Breast epithelium (tissue), 4 donors: ENCODE data around the gene RCOR2. TPM values are rescaled to one million over a fixed set of nuclear protein-coding genes. Genes with fewer than 3 reads are reported as not detected.

ENCODE experiments used
- DNase-seq, 2 donors: peaks; one replicate each; pipeline ENCODE4 v3.0.0-alpha.2; 2019; ENCODE audit warnings: low spot score in 2 of 2
- H3K27ac ChIP-seq, 2 donors: fragments of 200-600 bp; sonication (generic) in 1 of 2; one replicate each; pipeline ENCODE4 v1.5.1; 2016 to 2019; ENCODE audit warnings: mild to moderate bottlenecking in 1 of 2
- H3K27me3 ChIP-seq, 2 donors: fragments of 200-600 bp; sonication (generic) in 1 of 2; one replicate each; pipeline versions ENCODE4 v1.5.1 to v1.6.0; 2017 to 2019; ENCODE audit warnings: control low read depth in 1 of 2, mild to moderate bottlenecking in 1 of 2
- H3K36me3 ChIP-seq: fragments of 200-600 bp; one replicate; pipeline ENCODE4 v1.5.1; 2019
- H3K4me1 ChIP-seq, 2 donors: fragments of 200-600 bp; sonication (generic); one replicate each; pipeline ENCODE4 v1.5.1; 2016 to 2019; ENCODE audit warnings: control low read depth in 1 of 2
- H3K4me3 ChIP-seq, 3 donors: fragments of 200-600 bp; sonication (generic); 1 replicate in 2 of 3; 2 replicates in 1 of 3; pipeline ENCODE4 v1.5.1; 2016 to 2019; ENCODE audit warnings: mild to moderate bottlenecking in 3 of 3, moderate library complexity in 2 of 3
- H3K9me3 ChIP-seq, 2 donors: fragments of 200-600 bp; sonication (generic) in 1 of 2; one replicate each; pipeline ENCODE4 v1.5.1; 2016 to 2019; ENCODE audit warnings: control low read depth in 1 of 2
- CTCF ChIP-seq, 3 donors: fragments of 450-650 bp; IDR thresholded peaks; one replicate each; pipeline ENCODE4 v1.5.1; 2016 to 2017; ENCODE audit warnings: antibody characterized with exemption in 3 of 3, mild to moderate bottlenecking in 3 of 3, moderate library complexity in 3 of 3
- POLR2A ChIP-seq: fragments of 450-650 bp; IDR thresholded peaks from one replicate; pipeline ENCODE4 v1.6.1; 2016; ENCODE audit warnings: antibody characterized with exemption, mild to moderate bottlenecking, moderate library complexity
- POLR2AphosphoS5 ChIP-seq, 3 donors: sonication (generic); formaldehyde crosslinking; IDR thresholded peaks; one replicate each; pipeline ENCODE4 v1.6.1; 2017; ENCODE audit warnings: antibody characterized with exemption in 3 of 3
- intact Hi-C: fragments of 100-400 bp; cut with DNase I; formaldehyde crosslinking; loops from one replicate; pipeline ENCODE4 v1.15.1; 2023; ENCODE audit warnings: low total_unique reads
- total RNA-seq, 3 donors: library from RNA; depleted of rRNA; stranded (reverse); fragments of >200 nt; gene quantifications; one replicate each; pipeline ENCODE4 v1.1.0, GENCODE V29; 2016

RCOR2 gene
- total RNA-seq, 3 donors from 2014 or later, result 0.16 to 0.33 (median 0.29) TPM

DNA sequence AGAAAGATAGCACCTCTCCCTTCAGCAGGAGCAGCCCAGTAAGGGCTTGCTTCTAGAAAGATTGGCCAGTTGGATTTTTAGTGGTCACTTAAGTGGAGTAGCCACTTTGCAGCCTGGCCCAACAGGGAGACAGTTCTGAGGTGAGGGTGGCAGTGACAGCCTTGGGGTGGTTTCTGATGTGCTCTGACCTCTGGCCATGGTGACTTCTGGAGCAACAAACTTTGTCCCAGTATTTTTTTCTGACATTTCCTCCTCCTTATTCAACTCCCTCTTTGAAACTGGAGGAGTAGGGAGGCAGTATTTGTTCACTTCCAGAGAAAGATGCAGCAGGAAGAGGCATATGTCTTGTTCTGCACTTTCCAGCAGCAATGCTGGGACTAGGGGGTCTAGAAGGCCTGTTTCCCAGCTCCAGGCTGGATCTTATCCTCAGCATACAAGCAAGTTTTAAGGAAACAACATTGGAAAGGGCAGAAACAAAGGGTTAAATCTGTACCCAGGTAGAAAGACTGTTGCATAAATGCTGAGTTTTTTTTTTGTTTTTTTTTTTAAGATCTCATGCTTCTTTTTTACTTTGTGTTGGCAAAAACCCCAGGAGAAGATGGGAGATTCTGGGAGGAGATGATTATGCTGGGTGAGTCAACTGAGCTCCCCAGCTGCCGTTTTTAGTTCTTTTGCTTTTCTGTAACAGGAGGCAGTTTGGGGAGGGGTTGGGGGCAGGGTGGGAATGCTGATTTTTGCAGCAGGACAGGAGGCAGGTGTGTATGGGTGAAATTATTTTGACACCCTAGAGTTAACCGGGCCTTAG, 37.2 kb downstream of the RCOR2 start:
- Histone ChIP-seq H3K9me3 (no peaks in the 10 kb centered on the region), H3K27ac (peak overlapping the region; percentile 11 to 20), H3K36me3 (no peaks in the 10 kb centered on the region), H3K4me1 (no peaks in the 10 kb centered on the region), H3K4me3 (no peak overlapping the region), H3K27me3 (no peaks in the 10 kb centered on the region)
- TF ChIP-seq POLR2AphosphoS5 (IDR thresholded peaks at IDR 0.05) (no peak), CTCF (IDR thresholded peaks at IDR 0.05) (no peak), POLR2A (no peak)
- no peak for DNase-seq
- intact Hi-C loops, result no loop called here

DNA sequence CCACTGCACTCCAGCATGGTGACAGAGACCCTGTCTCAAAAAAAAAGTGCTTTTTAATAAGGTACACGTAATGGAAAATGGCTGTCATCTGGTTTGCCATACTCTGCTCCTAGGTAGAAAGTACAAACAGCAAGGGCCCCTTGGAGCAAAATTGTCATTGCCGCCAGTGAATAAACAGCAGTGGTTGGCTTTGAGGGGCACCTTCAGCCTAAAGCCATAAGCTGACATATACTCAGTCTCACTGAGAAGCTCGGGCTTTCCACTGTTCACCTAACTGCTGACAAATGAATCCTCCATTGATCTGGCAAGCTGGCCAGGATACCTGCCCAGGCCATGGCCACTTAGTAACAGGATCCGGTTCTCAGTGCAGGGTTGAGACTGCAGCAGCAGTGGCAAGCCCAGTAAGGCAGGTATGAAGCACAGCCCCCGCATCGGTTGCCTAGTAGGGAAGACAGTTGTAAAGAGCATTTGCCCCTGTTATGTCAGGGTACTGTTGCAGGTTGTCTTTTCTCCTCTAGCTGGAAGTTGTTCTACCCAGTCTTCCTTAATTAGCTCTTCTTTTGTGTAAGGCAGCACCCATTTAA, 39.2 kb downstream of the RCOR2 start:
- peak overlapping the region in 1 of 2 donors; percentile 10 for H3K27ac ChIP-seq
- intact Hi-C loops, result no loop called here
- TF ChIP-seq POLR2A (no peak), POLR2AphosphoS5 (IDR thresholded peaks at IDR 0.05) (no peak), CTCF (IDR thresholded peaks at IDR 0.05) (no peak)
- no peak overlapping the region for H3K4me3 ChIP-seq
- H3K9me3 ChIP-seq, result no peaks in the 10 kb centered on the region
- DNase-seq, result no peak
- H3K27me3 ChIP-seq, result no peaks in the 10 kb centered on the region
- no peaks in the 10 kb centered on the region for H3K36me3 ChIP-seq
- peaks cover 0 to 13% of the 10 kb centered on the region in 2 donors for H3K4me1 ChIP-seq

DNA sequence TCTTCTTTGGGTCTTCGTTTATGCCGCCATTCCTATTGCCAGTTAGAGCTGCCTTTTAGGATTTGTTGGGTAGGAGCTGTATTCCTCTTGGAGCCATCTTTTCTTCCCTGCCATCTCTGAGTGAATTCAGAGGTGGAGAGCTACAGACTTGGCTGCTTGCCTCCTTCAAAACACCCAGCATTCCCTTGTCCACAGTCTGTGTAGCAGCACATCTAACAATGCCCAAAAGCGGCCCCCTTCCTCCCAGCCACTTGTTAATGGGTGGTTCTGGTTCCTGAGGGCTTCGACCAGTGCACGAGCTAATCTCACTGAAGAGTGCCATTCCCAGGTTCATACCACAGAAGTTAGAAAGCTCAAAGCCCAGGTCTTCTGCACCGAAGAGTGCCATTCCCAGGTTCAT, 40.3 kb downstream of the RCOR2 start:
- Histone ChIP-seq H3K36me3 (no peaks in the 10 kb centered on the region), H3K4me1 (peaks cover 0 to 21% of the 10 kb centered on the region in 2 donors), H3K4me3 (no peak overlapping the region), H3K27ac (no peak overlapping the region), H3K27me3 (no peaks in the 10 kb centered on the region), H3K9me3 (no peaks in the 10 kb centered on the region)
- TF ChIP-seq CTCF (IDR thresholded peaks at IDR 0.05) (no peak), POLR2A (no peak), POLR2AphosphoS5 (IDR thresholded peaks at IDR 0.05) (no peak)
- intact Hi-C loops, result no loop called here
- no peak for DNase-seq

DNA sequence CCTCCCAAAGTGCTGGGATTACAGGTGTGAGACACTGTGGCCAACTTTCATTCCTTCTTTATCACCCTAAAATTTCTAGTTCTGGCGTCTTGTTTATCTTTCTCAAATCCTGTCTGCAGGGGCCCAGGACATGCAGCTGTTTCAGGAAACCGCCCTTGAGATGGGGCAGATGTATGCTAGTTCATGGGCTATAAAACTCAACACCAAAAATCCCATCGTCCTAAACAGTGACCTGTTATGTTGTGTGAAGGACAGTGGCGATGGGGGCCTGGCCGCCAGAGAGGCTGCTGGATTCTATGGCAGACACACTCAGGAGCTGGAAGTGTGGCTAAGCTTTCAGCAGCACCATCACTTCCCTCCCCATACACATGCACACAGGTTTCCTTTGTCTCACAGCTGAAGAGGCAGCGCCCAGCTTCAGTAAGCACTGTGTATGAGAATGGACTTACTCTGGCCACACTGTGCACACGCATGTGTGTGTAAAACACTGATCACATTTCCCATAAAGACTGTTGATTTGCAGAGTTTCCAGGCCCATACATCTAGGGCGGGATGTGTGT, 41.4 kb downstream of the RCOR2 start:
- Histone ChIP-seq H3K4me1 (peaks cover 2 to 28% of the 10 kb centered on the region in 2 donors), H3K36me3 (no peaks in the 10 kb centered on the region), H3K27me3 (no peaks in the 10 kb centered on the region), H3K27ac (no peak overlapping the region), H3K9me3 (no peaks in the 10 kb centered on the region), H3K4me3 (no peak overlapping the region)
- intact Hi-C loops, result no loop called here
- no peak for DNase-seq
- no peak for TF ChIP-seq CTCF (IDR thresholded peaks at IDR 0.05)

GRCh38 chr11:63874511-63874910, 42.5 kb downstream of the RCOR2 start:
- no peak for DNase-seq
- Histone ChIP-seq H3K27ac (peak overlapping the region; percentile 32 to 66), H3K4me3 (no peak overlapping the region), H3K36me3 (no peaks in the 10 kb centered on the region), H3K27me3 (no peaks in the 10 kb centered on the region), H3K4me1 (peaks cover 9 to 39% of the 10 kb centered on the region in 2 donors), H3K9me3 (no peaks in the 10 kb centered on the region)
- TF ChIP-seq POLR2AphosphoS5 (IDR thresholded peaks at IDR 0.05), result no peak
- no peak for TF ChIP-seq POLR2A
- no peak for TF ChIP-seq CTCF (IDR thresholded peaks at IDR 0.05)
- intact Hi-C loops, result no loop called here
